Epithelial cell of proximal tubule (primary cell): Measurements from ENCODE around the gene GALNT14. TPM values are rescaled to one million over a fixed set of nuclear protein-coding genes. Genes with fewer than 3 reads are reported as not detected.
A peak's percentile ranks its signal among the peaks of the same experiment; 100 is the strongest.

Experiments used
- DNase-seq: peaks from one replicate; pipeline ENCODE4 v3.0.0-alpha.2; 2011; ENCODE audit warnings: low read depth
- H3K4me3 ChIP-seq: 2 replicates; pipeline ENCODE4 v1.5.1; 2011; ENCODE audit warnings: low read depth, mild to moderate bottlenecking, low read length
- total RNA-seq: library from RNA; depleted of rRNA; stranded (reverse); fragments of >200 nt; gene quantifications from 2 replicates; pipeline ENCODE4 v1.2.3, GENCODE V29; 2015
- TF ChIP-seq, protein P1 (sequence below): conservative IDR thresholded peaks from 2 replicates; pipeline ENCODE4 v1.5.1; 2012; ENCODE audit warnings: low read depth, mild to moderate bottlenecking, low read length

Gene GALNT14
- total RNA-seq, 1 donor from 2014 or later, result 80.7 TPM

GRCh38 chr2:31038385-31038784 lies 99.9 kb downstream of the GALNT14 start:
- no peak overlapping the region for H3K4me3 ChIP-seq
- TF ChIP-seq, protein P1, sequence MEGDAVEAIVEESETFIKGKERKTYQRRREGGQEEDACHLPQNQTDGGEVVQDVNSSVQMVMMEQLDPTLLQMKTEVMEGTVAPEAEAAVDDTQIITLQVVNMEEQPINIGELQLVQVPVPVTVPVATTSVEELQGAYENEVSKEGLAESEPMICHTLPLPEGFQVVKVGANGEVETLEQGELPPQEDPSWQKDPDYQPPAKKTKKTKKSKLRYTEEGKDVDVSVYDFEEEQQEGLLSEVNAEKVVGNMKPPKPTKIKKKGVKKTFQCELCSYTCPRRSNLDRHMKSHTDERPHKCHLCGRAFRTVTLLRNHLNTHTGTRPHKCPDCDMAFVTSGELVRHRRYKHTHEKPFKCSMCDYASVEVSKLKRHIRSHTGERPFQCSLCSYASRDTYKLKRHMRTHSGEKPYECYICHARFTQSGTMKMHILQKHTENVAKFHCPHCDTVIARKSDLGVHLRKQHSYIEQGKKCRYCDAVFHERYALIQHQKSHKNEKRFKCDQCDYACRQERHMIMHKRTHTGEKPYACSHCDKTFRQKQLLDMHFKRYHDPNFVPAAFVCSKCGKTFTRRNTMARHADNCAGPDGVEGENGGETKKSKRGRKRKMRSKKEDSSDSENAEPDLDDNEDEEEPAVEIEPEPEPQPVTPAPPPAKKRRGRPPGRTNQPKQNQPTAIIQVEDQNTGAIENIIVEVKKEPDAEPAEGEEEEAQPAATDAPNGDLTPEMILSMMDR, result peak; percentile 45
- DNase-seq, result no peak

GRCh38 chr2:31037058-31037457 lies 101.2 kb downstream of the GALNT14 start:
- TF ChIP-seq, protein P1, result no peak
- DNase-seq, result no peak
- no peak overlapping the region for H3K4me3 ChIP-seq

- no peak overlapping the region for H3K4me3 ChIP-seq
- DNase-seq, result no peak
- TF ChIP-seq, protein P1, result peak; percentile 33
Measured at GRCh38 chr2:31033032-31033431, 105.2 kb downstream of the GALNT14 start.

- DNase-seq, result no peak
- TF ChIP-seq, protein P1, result no peak
- no peak overlapping the region for H3K4me3 ChIP-seq
Measured at GRCh38 chr2:31032475-31032874, 105.8 kb downstream of the GALNT14 start.

DNA sequence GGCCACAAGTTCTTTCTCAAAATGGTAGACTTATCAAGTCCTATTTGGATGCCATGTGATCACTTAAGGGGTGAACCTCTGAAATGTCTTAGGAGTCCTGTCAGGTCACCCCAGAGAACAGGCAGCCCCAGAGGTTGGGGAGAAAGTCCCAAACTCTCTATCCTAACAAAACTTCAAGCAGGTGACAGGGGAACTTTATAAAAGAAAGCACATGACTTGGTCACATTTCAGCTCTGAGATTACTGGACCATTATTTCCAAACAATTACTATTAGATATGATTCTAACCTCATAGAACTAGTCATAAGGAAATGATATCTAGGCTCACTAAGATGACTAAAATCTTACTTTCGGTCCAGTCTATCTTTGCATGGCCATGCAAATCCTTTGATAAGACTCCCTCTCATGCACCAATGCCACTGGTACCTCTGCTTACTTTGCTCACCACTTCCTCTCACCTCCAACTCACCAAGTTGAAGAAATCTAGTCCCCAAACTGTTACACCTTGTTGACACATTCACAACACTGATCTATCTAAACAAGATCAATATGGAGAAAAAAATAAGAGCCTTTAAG lies 107.0 kb downstream of the GALNT14 start:
- no peak for DNase-seq
- H3K4me3 ChIP-seq, result no peak overlapping the region
- TF ChIP-seq, protein P1, result no peak

- no peak overlapping the region for H3K4me3 ChIP-seq
- TF ChIP-seq, protein P1, result no peak
- no peak for DNase-seq
Measured at GRCh38 chr2:31028417-31028816, 109.8 kb downstream of the GALNT14 start.

- no peak for DNase-seq
- TF ChIP-seq, protein P1, result no peak
Measured at GRCh38 chr2:31027549-31027948, 110.7 kb downstream of the GALNT14 start.

More at GRCh38 chr2:31027549-31027948, 110.7 kb downstream of the GALNT14 start:
- no peak overlapping the region for H3K4me3 ChIP-seq
